Esophagus squamous epithelium (tissue), 5 donors: ENCODE data around the gene FAM3C. TPM values are rescaled to one million over a fixed set of nuclear protein-coding genes. Genes with fewer than 3 reads are reported as not detected.

Source experiments
- DNase-seq: peaks from one replicate; lab custom pipeline; 2025; lab: John Stamatoyannopoulos, UW
- H3K27ac ChIP-seq, 4 donors: fragments of 200-600 bp; sonication (generic); one replicate each; pipeline ENCODE4 v1.5.1; 2016 to 2019; ENCODE audit warnings: mild to moderate bottlenecking in 1 of 4
- H3K27me3 ChIP-seq, 4 donors: fragments of 200-600 bp; sonication (generic); 1 replicate in 3 of 4; 2 replicates in 1 of 4; pipeline versions ENCODE4 v1.5.1 to v1.6.0; 2017 to 2021; ENCODE audit warnings: antibody characterized with exemption in 1 of 4
- H3K36me3 ChIP-seq, 3 donors: fragments of 200-600 bp; sonication (generic); one replicate each; pipeline ENCODE4 v1.5.1; 2016 to 2019
- H3K4me1 ChIP-seq, 3 donors: fragments of 200-600 bp; sonication (generic); one replicate each; pipeline ENCODE4 v1.5.1; 2017 to 2019
- H3K4me3 ChIP-seq, 4 donors: fragments of 200-600 bp; sonication (generic); 1 replicate in 3 of 4; 2 replicates in 1 of 4; pipeline ENCODE4 v1.5.1; 2016 to 2019; ENCODE audit warnings: mild to moderate bottlenecking in 2 of 4, moderate library complexity in 1 of 4
- H3K9me3 ChIP-seq, 3 donors: fragments of 200-600 bp; sonication (generic); one replicate each; pipeline ENCODE4 v1.5.1; 2016 to 2019
- CTCF ChIP-seq, 6 experiments: fragments of 450-650 bp in 4 of 6; fragments of 200-600 bp in 2 of 6; sonication (generic) in 2 of 6; IDR thresholded peaks; one replicate each; pipeline ENCODE4 v1.5.1; 2016 to 2019; ENCODE audit warnings: antibody characterized with exemption in 6 of 6, mild to moderate bottlenecking in 4 of 6, moderate library complexity in 4 of 6
- POLR2A ChIP-seq, 4 donors: fragments of 450-650 bp; IDR thresholded peaks; one replicate each; pipeline ENCODE4 v1.6.1; 2017; ENCODE audit warnings: antibody characterized with exemption in 4 of 4, mild to moderate bottlenecking in 4 of 4, moderate library complexity in 3 of 4
- WGBS, 2 donors: methylation state at CpG; one replicate each; pipeline ENCODE4 v1.1.5; 2018; 5-methylcytosine and 5-hydroxymethylcytosine counted together
- intact Hi-C: fragments of 100-400 bp; cut with DNase I; formaldehyde crosslinking; loops from one replicate; pipeline ENCODE4 v1.15.0; 2022
- total RNA-seq, 4 donors: library from RNA; depleted of rRNA; stranded (reverse); fragments of >200 nt; gene quantifications; one replicate each; pipeline ENCODE4 v1.1.0, GENCODE V29; 2016
- donor health status: DM: yes; HTN: yes; CAD: no.

The FAM3C gene
- total RNA-seq, 4 donors from 2014 or later: 21.8 to 48.1 (median 45.8) TPM

DNA sequence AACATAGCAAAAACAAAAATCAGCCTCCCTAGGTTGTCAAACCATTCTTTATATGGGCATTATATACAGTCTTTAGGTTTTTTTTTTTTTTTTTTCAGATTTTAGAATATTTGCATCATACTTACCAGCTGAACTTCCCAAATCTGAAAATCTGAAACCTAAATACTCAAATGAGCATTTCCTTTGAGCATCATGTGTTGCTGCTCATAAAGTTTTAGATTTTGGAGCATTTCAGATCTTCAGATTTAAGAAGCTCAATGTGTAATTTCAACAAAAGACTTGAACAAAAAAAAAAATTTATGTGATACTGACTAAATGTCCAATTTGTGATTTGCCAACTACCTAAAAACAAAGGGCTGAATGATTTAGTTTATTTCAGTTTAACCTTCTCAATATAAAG is 13.6 kb downstream of the FAM3C start:
- Histone ChIP-seq H3K4me1 (peaks cover 7 to 24% (median 7%) of the 10 kb centered on the region in 3 donors), H3K4me3 (no peak overlapping the region), H3K27me3 (no peaks in the 10 kb centered on the region), H3K36me3 (peaks cover 0 to 26% (median 4%) of the 10 kb centered on the region in 3 donors), H3K27ac (no peak overlapping the region), H3K9me3 (no peaks in the 10 kb centered on the region)
- intact Hi-C loops: no loop called here
- DNase-seq: no peak
- TF ChIP-seq POLR2A (IDR thresholded peaks at IDR 0.05): no peak
- TF ChIP-seq CTCF (IDR thresholded peaks at IDR 0.05): no peak

DNA sequence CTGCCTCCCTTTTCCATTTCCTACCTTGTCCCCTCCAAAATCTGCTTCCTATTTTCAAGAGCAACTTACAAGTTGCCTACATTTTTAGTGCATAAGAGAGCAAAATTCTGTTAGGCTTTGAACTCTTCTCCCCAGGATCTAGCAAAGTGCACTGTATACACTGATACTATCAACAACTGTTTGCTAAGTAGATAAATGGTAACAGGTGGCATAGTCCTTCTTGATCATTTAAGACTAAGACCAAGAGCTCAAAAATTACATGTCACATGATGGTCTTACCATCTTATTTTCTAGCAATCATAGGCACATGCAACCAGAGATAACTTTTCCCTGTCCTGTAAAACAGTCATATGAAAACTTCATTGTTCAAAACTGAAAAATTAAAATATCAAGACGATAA is 16.2 kb downstream of the FAM3C start:
- Histone ChIP-seq H3K27ac (no peak overlapping the region), H3K36me3 (peaks cover 0 to 52% (median 4%) of the 10 kb centered on the region in 3 donors), H3K9me3 (no peaks in the 10 kb centered on the region), H3K27me3 (no peaks in the 10 kb centered on the region), H3K4me1 (peaks cover 0 to 10% (median 0%) of the 10 kb centered on the region in 3 donors), H3K4me3 (no peak overlapping the region)
- intact Hi-C loops: no loop called here
- no peak for DNase-seq
- 72 to 82% methylated on average over 1 of the region's 1 CpG for WGBS, 2 donors
- TF ChIP-seq CTCF (IDR thresholded peaks at IDR 0.05) (no peak), POLR2A (IDR thresholded peaks at IDR 0.05) (no peak)

GRCh38 chr7:121376979-121377378 is 19.1 kb downstream of the FAM3C start:
- peaks cover 0 to 57% (median 4%) of the 10 kb centered on the region in 3 donors for H3K36me3 ChIP-seq
- TF ChIP-seq CTCF (IDR thresholded peaks at IDR 0.05) (no peak), POLR2A (IDR thresholded peaks at IDR 0.05) (no peak)
- no peak overlapping the region for H3K4me3 ChIP-seq
- H3K4me1 ChIP-seq: peaks cover 0 to 14% (median 3%) of the 10 kb centered on the region in 3 donors
- no peaks in the 10 kb centered on the region for H3K9me3 ChIP-seq
- H3K27me3 ChIP-seq: no peaks in the 10 kb centered on the region
- H3K27ac ChIP-seq: no peak overlapping the region
- 82 to 94% methylated on average over 2 of the region's 2 CpGs for WGBS, 2 donors
- DNase-seq: no peak
- intact Hi-C loops: no loop called here

DNA sequence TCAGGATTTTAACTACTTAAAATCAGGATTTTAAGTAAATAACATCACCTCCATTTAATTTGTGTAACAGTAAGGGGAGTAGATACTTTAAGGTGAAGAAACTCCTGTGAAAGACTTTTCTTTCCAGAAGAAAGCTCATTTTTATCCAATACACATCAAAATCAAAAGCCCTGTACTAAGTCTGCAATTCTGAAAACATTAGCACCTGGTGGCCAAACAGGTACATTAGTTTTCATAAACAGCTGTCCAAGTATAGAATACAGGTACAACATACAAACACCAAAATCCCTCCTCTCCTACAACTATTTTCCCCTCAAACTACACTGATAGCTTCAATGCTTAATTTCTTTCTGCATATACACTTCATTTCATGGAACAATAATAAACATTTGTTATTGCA is 22.9 kb downstream of the FAM3C start:
- no peaks in the 10 kb centered on the region for H3K9me3 ChIP-seq
- H3K4me3 ChIP-seq: no peak overlapping the region
- H3K36me3 ChIP-seq: peaks cover 0 to 71% (median under 1%) of the 10 kb centered on the region in 3 donors
- TF ChIP-seq CTCF (IDR thresholded peaks at IDR 0.05): peak in 2 of 6 experiments; percentile 15 to 27
- TF ChIP-seq POLR2A (IDR thresholded peaks at IDR 0.05): no peak
- H3K4me1 ChIP-seq: peaks cover 0 to 23% (median 7%) of the 10 kb centered on the region in 3 donors
- H3K27me3 ChIP-seq: no peaks in the 10 kb centered on the region
- intact Hi-C loops: no loop called here
- peak overlapping the region in 1 of 4 donors; percentile 13 for H3K27ac ChIP-seq
- DNase-seq: no peak

DNA sequence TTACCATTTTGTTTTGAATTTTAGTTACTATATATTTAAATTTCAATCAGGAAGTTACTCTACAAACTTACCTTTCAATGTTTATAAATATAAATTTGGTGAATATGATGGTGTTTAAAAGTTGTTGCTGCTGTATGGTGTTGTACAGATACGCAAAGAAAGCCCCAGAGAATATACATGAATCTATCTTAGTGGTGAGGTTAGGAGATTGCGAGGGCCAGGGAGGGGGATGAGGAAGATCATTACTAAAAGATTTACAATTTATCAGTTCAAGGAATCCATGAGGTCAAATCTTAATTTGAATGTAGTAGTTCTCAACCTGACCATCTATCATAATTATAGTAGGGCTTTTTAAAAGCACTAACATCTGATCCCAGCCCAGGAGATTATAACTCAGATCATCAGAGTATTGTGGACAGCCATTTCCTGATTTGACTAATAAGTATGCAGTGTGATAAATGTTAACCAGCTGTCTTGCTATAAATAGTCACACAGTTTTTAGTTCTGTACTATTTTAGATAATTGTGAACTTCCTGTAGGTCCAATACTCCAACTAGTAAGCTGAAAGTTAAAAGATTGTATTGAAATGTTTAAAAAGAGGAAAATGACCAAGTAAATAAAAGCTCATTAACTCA is 23.6 kb downstream of the FAM3C start:
- WGBS, 2 donors: 85 to 87% methylated on average over 2 of the region's 2 CpGs
- H3K4me3 ChIP-seq: no peak overlapping the region
- H3K4me1 ChIP-seq: peaks cover 0 to 23% (median 7%) of the 10 kb centered on the region in 3 donors
- TF ChIP-seq CTCF (IDR thresholded peaks at IDR 0.05): no peak
- no peaks in the 10 kb centered on the region for H3K27me3 ChIP-seq
- intact Hi-C loops: no loop called here
- H3K27ac ChIP-seq: peak overlapping the region in 1 of 4 donors; percentile 13
- no peak for DNase-seq
- no peaks in the 10 kb centered on the region for H3K9me3 ChIP-seq
- H3K36me3 ChIP-seq: peaks cover 0 to 71% (median 0%) of the 10 kb centered on the region in 3 donors
